Thoracic aorta (tissue), 2 donors: ENCODE results near the gene ACP2. TPM values are rescaled to one million over a fixed set of nuclear protein-coding genes. Genes with fewer than 3 reads are reported as not detected.

Experiments
- ATAC-seq: fragments of 150-250 bp; one replicate; pipeline ENCODE4 v1.8.0; 2017; ENCODE audit warnings: low read depth; ENCODE audit not compliant: insufficient number of reproducible peaks, low FRiP score
- DNase-seq: peaks from one replicate; pipeline ENCODE4 v3.0.0-alpha.2; 2020; ENCODE audit warnings: low spot score
- H3K27ac ChIP-seq, 2 donors: fragments of 200-600 bp; sonication (generic); 1 replicate in 1 of 2; 2 replicates in 1 of 2; pipeline ENCODE4 v1.5.1; 2016; ENCODE audit warnings: mild to moderate bottlenecking in 2 of 2, moderate library complexity in 2 of 2
- H3K27me3 ChIP-seq: fragments of 200-600 bp; sonication (generic); replicated peaks from 2 replicates; pipeline ENCODE4 v1.6.0; 2016; ENCODE audit warnings: mild to moderate bottlenecking; ENCODE audit not compliant: insufficient read depth
- H3K36me3 ChIP-seq: fragments of 200-600 bp; sonication (generic); one replicate; pipeline ENCODE4 v1.5.1; 2016
- H3K4me1 ChIP-seq, 2 donors: fragments of 200-600 bp; sonication (generic); 1 replicate in 1 of 2; 2 replicates in 1 of 2; pipeline versions ENCODE4 v1.5.1 to v1.6.0; 2016; ENCODE audit warnings: low read depth in 2 of 2, mild to moderate bottlenecking in 1 of 2; ENCODE audit not compliant: control insufficient read depth in 1 of 2
- H3K4me3 ChIP-seq: fragments of 200-600 bp; sonication (generic); 2 replicates; pipeline ENCODE4 v1.5.1; 2016; ENCODE audit warnings: mild to moderate bottlenecking
- H3K9me3 ChIP-seq: fragments of 200-600 bp; sonication (generic); 2 replicates; pipeline ENCODE4 v1.5.1; 2016
- total RNA-seq, 2 donors: library from RNA; depleted of rRNA; stranded (reverse); fragments of >200 nt; gene quantifications; one replicate each; pipeline versions ENCODE4 v1.1.0 to v1.2.3, GENCODE V29; 2016
- TF ChIP-seq, protein P1 (sequence below): fragments of 200-600 bp; sonication (generic); IDR thresholded peaks from one replicate; pipeline ENCODE4 v1.5.1; 2019; ENCODE audit warnings: antibody characterized with exemption

Gene ACP2
- total RNA-seq, 2 donors from 2014 or later, result 39.4 to 59.7 TPM

DNA sequence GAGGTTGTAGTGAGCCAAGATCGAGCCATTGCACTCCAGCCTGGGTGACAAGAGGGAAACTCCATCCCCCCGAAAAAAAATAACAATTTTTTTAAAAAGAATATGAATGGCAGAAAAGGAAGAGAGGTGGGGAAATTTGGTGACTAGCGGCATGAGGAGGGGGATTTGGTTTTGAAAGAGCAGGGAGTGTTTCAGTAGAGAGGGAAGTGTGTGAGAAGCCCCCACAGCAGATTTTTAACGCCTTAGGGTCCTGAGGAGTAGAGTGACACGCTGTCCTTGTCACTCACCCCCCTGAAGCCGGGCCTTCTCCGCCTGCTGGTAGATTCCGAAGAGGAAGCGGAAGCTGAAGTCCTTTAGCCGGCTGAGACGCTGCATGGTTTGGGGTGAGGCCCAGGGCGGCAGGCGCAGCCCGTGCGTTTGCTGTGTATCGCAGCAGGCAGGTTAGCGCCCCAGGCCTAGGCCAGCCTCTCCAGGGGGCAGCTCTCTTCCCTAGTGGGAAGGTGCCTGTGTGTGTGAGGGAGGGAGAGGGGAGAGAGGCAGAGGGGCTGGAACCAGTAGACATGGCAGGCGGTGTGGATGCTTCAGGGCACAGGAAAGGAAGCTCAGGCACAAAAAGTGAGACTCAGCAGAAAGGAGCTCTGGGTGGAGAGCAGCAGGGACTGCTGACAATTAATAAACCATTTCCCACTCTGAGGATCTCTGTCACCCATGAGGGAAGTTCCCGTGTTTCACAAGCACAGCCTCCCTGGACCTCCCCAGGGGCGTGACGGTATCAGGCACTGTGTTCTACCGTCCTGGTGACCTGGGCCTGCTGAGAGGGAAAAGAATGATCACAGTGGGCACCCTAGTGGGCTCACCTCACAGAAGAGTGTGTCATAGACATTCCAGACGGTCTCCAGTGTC lies 3.9 kb downstream of the ACP2 start:
- no peak for ATAC-seq
- no peak overlapping the region for H3K4me3 ChIP-seq
- H3K27ac ChIP-seq, result no peak overlapping the region
- no peak for DNase-seq
- H3K36me3 ChIP-seq, result peaks cover 41% of the 10 kb centered on the region
- H3K9me3 ChIP-seq, result no peaks in the 10 kb centered on the region
- TF ChIP-seq, protein P1, sequence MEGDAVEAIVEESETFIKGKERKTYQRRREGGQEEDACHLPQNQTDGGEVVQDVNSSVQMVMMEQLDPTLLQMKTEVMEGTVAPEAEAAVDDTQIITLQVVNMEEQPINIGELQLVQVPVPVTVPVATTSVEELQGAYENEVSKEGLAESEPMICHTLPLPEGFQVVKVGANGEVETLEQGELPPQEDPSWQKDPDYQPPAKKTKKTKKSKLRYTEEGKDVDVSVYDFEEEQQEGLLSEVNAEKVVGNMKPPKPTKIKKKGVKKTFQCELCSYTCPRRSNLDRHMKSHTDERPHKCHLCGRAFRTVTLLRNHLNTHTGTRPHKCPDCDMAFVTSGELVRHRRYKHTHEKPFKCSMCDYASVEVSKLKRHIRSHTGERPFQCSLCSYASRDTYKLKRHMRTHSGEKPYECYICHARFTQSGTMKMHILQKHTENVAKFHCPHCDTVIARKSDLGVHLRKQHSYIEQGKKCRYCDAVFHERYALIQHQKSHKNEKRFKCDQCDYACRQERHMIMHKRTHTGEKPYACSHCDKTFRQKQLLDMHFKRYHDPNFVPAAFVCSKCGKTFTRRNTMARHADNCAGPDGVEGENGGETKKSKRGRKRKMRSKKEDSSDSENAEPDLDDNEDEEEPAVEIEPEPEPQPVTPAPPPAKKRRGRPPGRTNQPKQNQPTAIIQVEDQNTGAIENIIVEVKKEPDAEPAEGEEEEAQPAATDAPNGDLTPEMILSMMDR, result no peak
- peaks cover 15 to 18% of the 10 kb centered on the region in 2 donors for H3K4me1 ChIP-seq
- no peaks in the 10 kb centered on the region for H3K27me3 ChIP-seq

DNA sequence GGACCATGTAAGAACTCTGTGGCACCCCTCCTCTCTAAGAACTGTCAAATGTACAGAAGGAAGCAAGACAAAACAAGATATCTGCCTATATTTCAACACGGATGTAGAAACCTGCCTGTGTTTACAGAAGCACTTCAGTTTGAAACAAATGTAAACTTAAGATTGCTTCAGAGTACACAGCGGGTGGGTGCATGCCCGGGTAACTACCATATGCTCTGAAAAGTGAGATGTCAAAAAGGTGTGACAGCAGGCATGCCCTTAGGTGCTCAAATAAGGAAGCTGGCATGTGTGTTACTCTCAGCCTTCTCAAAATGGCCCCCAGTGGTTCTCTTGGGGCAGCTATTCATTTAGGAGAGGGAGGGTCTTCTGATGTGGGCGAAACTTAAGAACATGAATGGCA lies 5.2 kb downstream of the ACP2 start:
- Histone ChIP-seq H3K4me1 (peaks cover 11 to 13% of the 10 kb centered on the region in 2 donors), H3K27ac (no peak overlapping the region), H3K4me3 (no peak overlapping the region), H3K36me3 (peaks cover 51% of the 10 kb centered on the region), H3K9me3 (no peaks in the 10 kb centered on the region), H3K27me3 (no peaks in the 10 kb centered on the region)
- TF ChIP-seq, protein P1, result no peak
- ATAC-seq (no peak), DNase-seq (no peak)

DNA sequence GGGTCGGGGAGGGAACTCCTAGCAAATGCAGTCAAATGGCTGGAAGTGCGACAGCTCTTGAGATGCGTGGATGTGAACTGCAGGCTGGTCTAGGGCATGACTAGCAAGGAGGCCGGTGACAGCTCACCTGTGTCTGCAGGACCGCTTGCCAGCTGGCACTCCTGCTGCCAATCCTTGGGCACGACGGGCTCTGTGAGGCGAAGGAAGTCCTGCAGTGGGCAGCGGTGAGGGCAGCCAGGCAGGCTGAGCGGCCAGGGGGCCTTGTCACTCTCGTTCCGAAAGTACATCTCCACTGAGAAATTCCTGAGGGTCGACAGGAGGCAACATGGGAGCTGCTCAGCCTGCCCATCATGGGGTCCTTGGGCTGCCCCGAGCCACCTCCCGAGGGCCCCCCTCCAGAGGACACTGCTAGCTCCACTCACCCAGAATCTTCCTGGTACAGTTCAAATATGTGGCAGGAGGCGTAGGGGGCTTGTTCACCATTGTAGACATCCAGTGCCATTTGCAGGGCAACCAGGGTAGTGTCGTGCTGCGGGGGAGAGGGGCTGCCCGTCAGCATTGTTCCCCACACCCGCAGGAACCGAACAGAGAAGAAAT lies 5.9 kb downstream of the ACP2 start:
- TF ChIP-seq, protein P1, result no peak
- Histone ChIP-seq H3K36me3 (peaks cover 51% of the 10 kb centered on the region), H3K9me3 (no peaks in the 10 kb centered on the region), H3K27ac (no peak overlapping the region), H3K4me1 (peaks cover 6 to 7% of the 10 kb centered on the region in 2 donors), H3K4me3 (no peak overlapping the region), H3K27me3 (no peaks in the 10 kb centered on the region)
- ATAC-seq (no peak), DNase-seq (no peak)

DNA sequence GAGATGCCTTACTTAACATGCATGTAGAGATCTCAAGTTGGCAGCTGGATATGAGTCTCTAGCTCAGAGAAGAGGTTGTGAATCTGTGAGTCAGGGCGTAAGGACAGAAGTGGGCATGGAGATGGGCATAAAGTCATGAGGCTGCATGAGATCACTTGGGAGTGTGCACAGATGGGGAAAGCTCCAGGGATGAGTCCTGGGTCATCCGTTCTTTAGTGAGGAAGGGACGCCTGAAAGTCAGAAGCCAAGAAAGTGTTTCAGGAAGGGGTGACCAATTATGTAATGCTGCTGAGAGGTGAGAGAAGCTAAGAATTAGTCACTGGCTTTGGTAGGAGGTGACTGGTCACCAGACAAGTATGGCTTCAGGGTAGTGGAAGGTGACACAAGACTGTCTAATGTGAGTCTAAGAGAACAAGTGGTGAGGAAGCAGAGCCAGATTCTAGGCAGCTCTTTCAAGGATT lies 6.7 kb downstream of the ACP2 start:
- Histone ChIP-seq H3K4me3 (no peak overlapping the region), H3K27me3 (no peaks in the 10 kb centered on the region), H3K9me3 (no peaks in the 10 kb centered on the region), H3K27ac (no peak overlapping the region), H3K4me1 (no peaks in the 10 kb centered on the region), H3K36me3 (peaks cover 51% of the 10 kb centered on the region)
- TF ChIP-seq, protein P1, result no peak
- ATAC-seq, result no peak
- DNase-seq, result no peak

DNA sequence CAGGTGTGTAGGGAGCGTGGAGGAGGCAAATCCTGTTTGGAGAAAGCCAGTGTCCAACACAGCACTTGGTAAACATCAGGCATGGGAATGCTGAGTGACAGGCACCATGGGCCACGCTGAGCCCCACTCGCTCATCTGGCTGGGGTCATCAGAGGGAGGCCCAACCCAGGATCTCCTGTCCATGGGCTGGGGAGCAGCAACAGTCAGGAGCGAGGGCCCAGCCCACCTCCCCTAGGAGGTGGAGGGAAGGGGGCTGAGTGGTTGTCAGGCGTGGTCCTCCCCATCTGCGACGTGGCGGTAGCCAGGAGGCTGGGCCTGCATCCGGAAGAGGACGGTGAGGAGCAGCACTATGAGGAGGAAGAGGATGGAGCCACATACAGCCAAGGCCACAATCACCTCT lies 8.8 kb downstream of the ACP2 start:
- no peaks in the 10 kb centered on the region for H3K27me3 ChIP-seq
- no peak overlapping the region for H3K4me3 ChIP-seq
- H3K9me3 ChIP-seq, result no peaks in the 10 kb centered on the region
- peaks cover 53% of the 10 kb centered on the region for H3K36me3 ChIP-seq
- TF ChIP-seq, protein P1, result no peak
- no peaks in the 10 kb centered on the region for H3K4me1 ChIP-seq
- DNase-seq, result no peak
- H3K27ac ChIP-seq, result no peak overlapping the region
- ATAC-seq, result no peak
